PC-9 (cell line): ENCODE results near the gene PATE2. TPM values are rescaled to one million over a fixed set of nuclear protein-coding genes. Genes with fewer than 3 reads are reported as not detected.

Source experiments
- BruUV-seq: library from RNA; stranded (reverse); fragments of 400-500 nt; replicated peaks from 2 replicates; lab custom pipeline; 2021; lab: Mats Ljungman, UMichigan
- CTCF ChIA-PET: fragments of 300-600 bp; sonication (Branson Sonifier 250); formaldehyde crosslinking; loops from one replicate; lab custom pipeline; 2022; ENCODE audit warnings: antibody characterized with exemption; lab: Charles Lee
- POLR2A ChIA-PET: fragments of 300-600 bp; sonication (Branson Sonifier 250); formaldehyde crosslinking; loops from one replicate; lab custom pipeline; 2022; ENCODE audit warnings: antibody characterized with exemption; ENCODE audit not compliant: unreplicated experiment; lab: Charles Lee
- DNase-seq, 2 experiments: peaks; one replicate each; pipeline versions ENCODE4 v3.0.0 to v3.0.0-alpha.2; 2015 to 2022; ENCODE audit warnings: mixed read lengths in 1 of 2
- H2AFZ ChIP-seq: fragments of 200-600 bp; sonication (generic); 2 replicates; pipeline ENCODE4 v1.8.1; 2017; ENCODE audit warnings: antibody characterized with exemption
- H3F3A ChIP-seq: fragments of 200-600 bp; sonication (generic); 2 replicates; pipeline ENCODE4 v1.8.1; 2017; ENCODE audit warnings: antibody characterized with exemption, mild to moderate bottlenecking, low read depth; ENCODE audit not compliant: insufficient read depth
- H3K27ac ChIP-seq: fragments of 200-600 bp; sonication (generic); 2 replicates; pipeline ENCODE4 v1.6.1; 2016; ENCODE audit warnings: mixed run types
- H3K27me3 ChIP-seq: fragments of 200-600 bp; sonication (generic); 2 replicates; pipeline ENCODE4 v1.6.1; 2016; ENCODE audit warnings: low read depth, mixed run types; ENCODE audit not compliant: insufficient read depth
- H3K36me3 ChIP-seq: fragments of 200-600 bp; sonication (generic); 2 replicates; pipeline ENCODE4 v1.6.1; 2016; ENCODE audit warnings: low read depth, mixed run types
- H3K4me1 ChIP-seq: fragments of 200-600 bp; sonication (generic); replicated peaks from 2 replicates; pipeline ENCODE4 v1.6.1; 2016; ENCODE audit warnings: mixed run types; ENCODE audit not compliant: insufficient read depth
- H3K4me2 ChIP-seq: fragments of 200-600 bp; sonication (generic); 2 replicates; pipeline ENCODE4 v1.6.1; 2017; ENCODE audit warnings: mixed run types
- H3K4me3 ChIP-seq: fragments of 200-600 bp; sonication (generic); 2 replicates; pipeline ENCODE4 v1.6.1; 2016; ENCODE audit warnings: mixed run types
- H3K79me2 ChIP-seq: fragments of 200-600 bp; sonication (generic); 2 replicates; pipeline ENCODE4 v1.6.1; 2017; ENCODE audit warnings: low read depth, mixed run types
- H3K9me2 ChIP-seq: fragments of 200-600 bp; sonication (generic); 2 replicates; pipeline ENCODE4 v1.8.1; 2017; ENCODE audit warnings: mild to moderate bottlenecking; ENCODE audit not compliant: insufficient read depth
- H3K9me3 ChIP-seq: fragments of 200-600 bp; sonication (generic); 2 replicates; pipeline ENCODE4 v1.8.1; 2016; ENCODE audit warnings: low read depth; ENCODE audit not compliant: insufficient read depth
- H4K20me1 ChIP-seq: fragments of 200-600 bp; sonication (generic); 2 replicates; pipeline ENCODE4 v1.8.1; 2017; ENCODE audit not compliant: insufficient read depth
- CTCF ChIP-seq: fragments of 200-600 bp; sonication (generic); conservative IDR thresholded peaks from 2 replicates; pipeline ENCODE4 v1.6.1; 2017; ENCODE audit warnings: mixed run types, antibody characterized with exemption, mild to moderate bottlenecking, moderate library complexity
- EZH2 ChIP-seq: fragments of 200-600 bp; sonication (generic); IDR thresholded peaks from 2 replicates; pipeline ENCODE4 v1.8.0; 2017; ENCODE audit warnings: antibody characterized with exemption, low read depth
- intact Hi-C: fragments of 100-400 bp; cut with micrococcal nuclease; formaldehyde crosslinking; loops from one replicate; pipeline ENCODE4 v1.10.0; 2022; ENCODE audit not compliant: unreplicated experiment
- total RNA-seq: library from RNA; stranded (reverse); gene quantifications from 2 replicates; pipeline ENCODE4 v1.2.3, GENCODE V29; 2021

PATE2 gene
- total RNA-seq, 1 experiment from 2014 or later, result 1.3 TPM

GRCh38 chr11:125799808-125800207 is 21.2 kb upstream of the PATE2 start:
- intact Hi-C loops, result no loop called here
- DNase-seq, result no peak
- no peak overlapping the region for H2AFZ ChIP-seq
- H4K20me1 ChIP-seq, result no peaks in the 10 kb centered on the region
- no TSS peak for BruUV-seq
- no peaks in the 10 kb centered on the region for H3K4me1 ChIP-seq
- no peaks in the 10 kb centered on the region for H3K36me3 ChIP-seq
- no peak overlapping the region for H3K27ac ChIP-seq
- H3K9me3 ChIP-seq, result no peaks in the 10 kb centered on the region
- TF ChIP-seq CTCF (no peak), EZH2 (no peak)
- no peaks in the 10 kb centered on the region for H3K27me3 ChIP-seq
- no peak overlapping the region for H3K4me2 ChIP-seq
- CTCF ChIA-PET, result no interaction called here
- no peaks in the 10 kb centered on the region for H3F3A ChIP-seq
- H3K79me2 ChIP-seq, result no peaks in the 10 kb centered on the region
- no peaks in the 10 kb centered on the region for H3K9me2 ChIP-seq
- no peak overlapping the region for H3K4me3 ChIP-seq
- POLR2A ChIA-PET, result no interaction called here

GRCh38 chr11:125797641-125798040 is 19.0 kb upstream of the PATE2 start:
- Histone ChIP-seq H4K20me1 (no peaks in the 10 kb centered on the region), H3K79me2 (no peaks in the 10 kb centered on the region), H3K4me1 (no peaks in the 10 kb centered on the region), H3K36me3 (no peaks in the 10 kb centered on the region), H3F3A (no peaks in the 10 kb centered on the region), H3K9me2 (no peaks in the 10 kb centered on the region), H3K4me2 (no peak overlapping the region), H2AFZ (no peak overlapping the region), H3K27ac (no peak overlapping the region), H3K9me3 (no peaks in the 10 kb centered on the region), H3K27me3 (no peaks in the 10 kb centered on the region), H3K4me3 (no peak overlapping the region)
- intact Hi-C loops, result no loop called here
- CTCF ChIA-PET, result no interaction called here
- no peak for DNase-seq
- POLR2A ChIA-PET, result no interaction called here
- TF ChIP-seq CTCF, result no peak
- TF ChIP-seq EZH2, result no peak
- no TSS peak for BruUV-seq

GRCh38 chr11:125790825-125791224 is 12.2 kb upstream of the PATE2 start:
- ChIA-PET CTCF (no interaction called here), POLR2A (no interaction called here)
- no peaks in the 10 kb centered on the region for H3K36me3 ChIP-seq
- no peak overlapping the region for H3K4me3 ChIP-seq
- H3K4me2 ChIP-seq, result no peak overlapping the region
- H3K9me3 ChIP-seq, result no peaks in the 10 kb centered on the region
- no peak overlapping the region for H3K27ac ChIP-seq
- no peaks in the 10 kb centered on the region for H4K20me1 ChIP-seq
- no peaks in the 10 kb centered on the region for H3K27me3 ChIP-seq
- BruUV-seq, result no TSS peak
- H3K79me2 ChIP-seq, result no peaks in the 10 kb centered on the region
- no peaks in the 10 kb centered on the region for H3K9me2 ChIP-seq
- no peak for DNase-seq
- TF ChIP-seq CTCF, result no peak
- no peak for TF ChIP-seq EZH2
- H2AFZ ChIP-seq, result no peak overlapping the region
- intact Hi-C loops, result no loop called here
- no peaks in the 10 kb centered on the region for H3F3A ChIP-seq
- H3K4me1 ChIP-seq, result no peaks in the 10 kb centered on the region
